Transverse colon (tissue), 3 donors: ENCODE measurements around the gene UBN2.

Experiments used
- EP300 ChIP-seq: sonication (generic); formaldehyde crosslinking; IDR thresholded peaks from one replicate; pipeline ENCODE4 v1.6.1; 2017; ENCODE audit warnings: antibody characterized with exemption, low read depth
- TF ChIP-seq, protein P1 (sequence below), 5 experiments: fragments of 200-600 bp in 3 of 5; fragments of 450-650 bp in 2 of 5; sonication (generic) in 3 of 5; IDR thresholded peaks; 1 replicate in 2 of 5; 2 replicates in 3 of 5; pipeline ENCODE4 v1.5.1; 2016 to 2017; ENCODE audit warnings: antibody characterized with exemption in 5 of 5, inconsistent platforms in 3 of 5, mild to moderate bottlenecking in 2 of 5, moderate library complexity in 1 of 5

DNA sequence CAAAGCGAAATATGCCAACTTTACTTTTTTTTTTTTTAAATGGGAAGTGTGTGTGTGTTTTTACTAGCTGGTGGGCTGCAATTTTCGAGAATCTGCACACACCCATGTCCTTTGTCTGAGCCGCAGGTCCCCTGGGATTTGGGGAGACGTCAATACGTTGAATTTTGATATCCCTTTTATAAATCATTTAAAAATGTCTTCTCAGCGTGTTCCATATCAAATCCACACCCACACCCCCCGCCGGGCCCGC is 109.7 kb downstream of the UBN2 start:
- TF ChIP-seq EP300 = no peak
- TF ChIP-seq, protein P1, sequence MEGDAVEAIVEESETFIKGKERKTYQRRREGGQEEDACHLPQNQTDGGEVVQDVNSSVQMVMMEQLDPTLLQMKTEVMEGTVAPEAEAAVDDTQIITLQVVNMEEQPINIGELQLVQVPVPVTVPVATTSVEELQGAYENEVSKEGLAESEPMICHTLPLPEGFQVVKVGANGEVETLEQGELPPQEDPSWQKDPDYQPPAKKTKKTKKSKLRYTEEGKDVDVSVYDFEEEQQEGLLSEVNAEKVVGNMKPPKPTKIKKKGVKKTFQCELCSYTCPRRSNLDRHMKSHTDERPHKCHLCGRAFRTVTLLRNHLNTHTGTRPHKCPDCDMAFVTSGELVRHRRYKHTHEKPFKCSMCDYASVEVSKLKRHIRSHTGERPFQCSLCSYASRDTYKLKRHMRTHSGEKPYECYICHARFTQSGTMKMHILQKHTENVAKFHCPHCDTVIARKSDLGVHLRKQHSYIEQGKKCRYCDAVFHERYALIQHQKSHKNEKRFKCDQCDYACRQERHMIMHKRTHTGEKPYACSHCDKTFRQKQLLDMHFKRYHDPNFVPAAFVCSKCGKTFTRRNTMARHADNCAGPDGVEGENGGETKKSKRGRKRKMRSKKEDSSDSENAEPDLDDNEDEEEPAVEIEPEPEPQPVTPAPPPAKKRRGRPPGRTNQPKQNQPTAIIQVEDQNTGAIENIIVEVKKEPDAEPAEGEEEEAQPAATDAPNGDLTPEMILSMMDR (IDR thresholded peaks at IDR 0.05) = no peak
